HEK293 (cell line): Measurements from ENCODE around the gene TNS3.
A peak's percentile ranks its signal among the peaks of the same experiment; 100 is the strongest.

ENCODE experiments used
- CTCF ChIA-PET: fragments of 350-600 bp; formaldehyde crosslinking; extraction: SDS; loops from one replicate; lab custom pipeline; 2021; ENCODE audit warnings: antibody characterized with exemption; lab: Yijun Ruan, JAX
- POLR2A ChIA-PET: fragments of 300-600 bp; formaldehyde crosslinking; extraction: SDS; loops from one replicate; lab custom pipeline; 2020; ENCODE audit warnings: antibody characterized with exemption, inconsistent platforms; lab: Yijun Ruan, JAX
- H3K27ac ChIP-seq: fragments of 200-500 bp; sonication (Bioruptor generic); 2 replicates; pipeline ENCODE4 v1.5.1; 2014; ENCODE audit warnings: low read depth, low read length, control low read depth, inconsistent platforms; ENCODE audit errors: extremely low read depth
- H3K36me3 ChIP-seq, 2 experiments: fragments of 200-500 bp in 1 of 2; sonication (Bioruptor generic) in 1 of 2; 1 replicate in 1 of 2; 2 replicates in 1 of 2; pipeline ENCODE4 v1.5.1; 2014 to 2017; ENCODE audit warnings: inconsistent platforms in 2 of 2, low read length in 2 of 2; ENCODE audit not compliant: control insufficient read depth in 2 of 2, insufficient read depth in 1 of 2
- H3K4me1 ChIP-seq: fragments of 200-500 bp; sonication (Bioruptor generic); 2 replicates; pipeline ENCODE4 v1.5.1; 2014; ENCODE audit warnings: mild to moderate bottlenecking, low read length, inconsistent platforms; ENCODE audit not compliant: control insufficient read depth, insufficient read depth
- H3K4me3 ChIP-seq: 2 replicates; pipeline ENCODE4 v1.5.1; 2011; ENCODE audit warnings: low read depth, mild to moderate bottlenecking, control low read depth, low read length, moderate library complexity
- H3K9me3 ChIP-seq: fragments of 200-500 bp; sonication (Bioruptor generic); 2 replicates; pipeline ENCODE4 v1.5.1; 2014; ENCODE audit warnings: low read depth, low read length, inconsistent platforms; ENCODE audit not compliant: control insufficient read depth, insufficient read depth
- ZFP41 ChIP-seq: fragments of 450-650 bp; formaldehyde crosslinking; IDR thresholded peaks from 2 replicates; pipeline ENCODE4 v1.5.1; 2016; ENCODE audit warnings: missing biosample characterization, missing genetic modification characterization, borderline replicate concordance
- ZNF146 ChIP-seq: fragments of 450-650 bp; formaldehyde crosslinking; IDR thresholded peaks from 2 replicates; pipeline ENCODE4 v1.5.1; 2016; ENCODE audit warnings: missing biosample characterization, missing genetic modification characterization
- ZNF26 ChIP-seq: fragments of 450-650 bp; formaldehyde crosslinking; IDR thresholded peaks from 2 replicates; pipeline ENCODE4 v1.5.1; 2016; ENCODE audit warnings: missing biosample characterization, missing genetic modification characterization
- ZNF394 ChIP-seq: fragments of 450-650 bp; formaldehyde crosslinking; IDR thresholded peaks from 2 replicates; pipeline ENCODE4 v1.5.1; 2016; ENCODE audit warnings: missing biosample characterization, missing genetic modification characterization, mild to moderate bottlenecking, moderate library complexity, borderline replicate concordance
- ZNF423 ChIP-seq: fragments of 450-650 bp; formaldehyde crosslinking; IDR thresholded peaks from 2 replicates; pipeline ENCODE4 v1.5.1; 2016; ENCODE audit warnings: missing biosample characterization, missing genetic modification characterization
- ZNF518A ChIP-seq: fragments of 450-650 bp; formaldehyde crosslinking; conservative IDR thresholded peaks from 2 replicates; pipeline ENCODE4 v1.5.1; 2016; ENCODE audit warnings: low read depth, missing biosample characterization, missing genetic modification characterization
- ZNF548 ChIP-seq: fragments of 450-650 bp; formaldehyde crosslinking; IDR thresholded peaks from 2 replicates; pipeline ENCODE4 v1.5.1; 2016; ENCODE audit warnings: missing biosample characterization, missing genetic modification characterization
- ZNF639 ChIP-seq: fragments of 450-650 bp; formaldehyde crosslinking; IDR thresholded peaks from 2 replicates; pipeline ENCODE4 v1.5.1; 2016; ENCODE audit warnings: missing biosample characterization, missing genetic modification characterization
- ZNF837 ChIP-seq: fragments of 450-650 bp; formaldehyde crosslinking; IDR thresholded peaks from 2 replicates; pipeline ENCODE4 v1.5.1; 2016; ENCODE audit warnings: missing biosample characterization, missing genetic modification characterization
- ZSCAN16 ChIP-seq: fragments of 450-650 bp; formaldehyde crosslinking; IDR thresholded peaks from 2 replicates; pipeline ENCODE4 v1.5.1; 2016; ENCODE audit warnings: missing biosample characterization, missing genetic modification characterization
- ZSCAN5A ChIP-seq: fragments of 450-650 bp; formaldehyde crosslinking; IDR thresholded peaks from 2 replicates; pipeline ENCODE4 v1.5.1; 2016; ENCODE audit warnings: missing biosample characterization, missing genetic modification characterization

TNS3 gene

GRCh38 chr7:47461746-47462145, 120.2 kb downstream of the TNS3 start (continued):
- TF ChIP-seq ZNF26 (tag by site-specific recombination): no peak
- TF ChIP-seq ZNF146 (tag by site-specific recombination): no peak

- no peak for TF ChIP-seq ZNF423 (tag by site-specific recombination)
- H3K36me3 ChIP-seq: no peaks in the 10 kb centered on the region
- CTCF ChIA-PET: no interaction called here
- H3K4me3 ChIP-seq: no peak overlapping the region
- H3K4me1 ChIP-seq: no peaks in the 10 kb centered on the region
- POLR2A ChIA-PET: no interaction called here
- H3K27ac ChIP-seq: no peak overlapping the region
- no peaks in the 10 kb centered on the region for H3K9me3 ChIP-seq
Measured at GRCh38 chr7:47461161-47461560, 120.8 kb downstream of the TNS3 start.

- Histone ChIP-seq H3K36me3 (no peaks in the 10 kb centered on the region), H3K9me3 (no peaks in the 10 kb centered on the region), H3K4me1 (no peaks in the 10 kb centered on the region), H3K27ac (no peak overlapping the region), H3K4me3 (no peak overlapping the region)
- no peak for TF ChIP-seq ZSCAN16 (tag by site-specific recombination)
- 0 out of 2 replicates have a peak, but pooled peaks have one; percentile 38 for TF ChIP-seq ZNF548
- ChIA-PET POLR2A (interaction anchor here (0.5 kb wide), 1 partner anchor 64 kb away, joined by 3 read pairs; no protein-coding TSS in a partner anchor), CTCF (no interaction called here)
Measured at GRCh38 chr7:47460251-47460989, 121.5 kb downstream of the TNS3 start.

GRCh38 chr7:47458486-47458885, 123.4 kb downstream of the TNS3 start:
- POLR2A ChIA-PET: no interaction called here
- CTCF ChIA-PET: interaction anchor here (0.7 to 2.1 kb wide), 2 partner anchors 13 to 22 kb away, joined by 3 to 8 read pairs; no protein-coding TSS in a partner anchor
- Histone ChIP-seq H3K4me3 (no peak overlapping the region), H3K4me1 (no peaks in the 10 kb centered on the region), H3K27ac (no peak overlapping the region), H3K9me3 (no peaks in the 10 kb centered on the region)
- TF ChIP-seq ZNF394 (tag by site-specific recombination): no peak
- no peak for TF ChIP-seq ZSCAN5A (tag by site-specific recombination)
- TF ChIP-seq ZFP41 (tag by site-specific recombination): no peak
- TF ChIP-seq ZNF837 (tag by site-specific recombination): no peak
- no peak for TF ChIP-seq ZNF518A
- TF ChIP-seq ZNF639: no peak
- TF ChIP-seq, all 188 proteins: peak for 0
- no peaks in the 10 kb centered on the region for H3K36me3 ChIP-seq
